Measurements from ENCODE around the gene INPP5A. TPM values are rescaled to one million over a fixed set of nuclear protein-coding genes. Genes with fewer than 3 reads are reported as not detected.

Gene INPP5A
- total RNA-seq, 1 experiment from 2014 or later: 14.7 TPM

DNA sequence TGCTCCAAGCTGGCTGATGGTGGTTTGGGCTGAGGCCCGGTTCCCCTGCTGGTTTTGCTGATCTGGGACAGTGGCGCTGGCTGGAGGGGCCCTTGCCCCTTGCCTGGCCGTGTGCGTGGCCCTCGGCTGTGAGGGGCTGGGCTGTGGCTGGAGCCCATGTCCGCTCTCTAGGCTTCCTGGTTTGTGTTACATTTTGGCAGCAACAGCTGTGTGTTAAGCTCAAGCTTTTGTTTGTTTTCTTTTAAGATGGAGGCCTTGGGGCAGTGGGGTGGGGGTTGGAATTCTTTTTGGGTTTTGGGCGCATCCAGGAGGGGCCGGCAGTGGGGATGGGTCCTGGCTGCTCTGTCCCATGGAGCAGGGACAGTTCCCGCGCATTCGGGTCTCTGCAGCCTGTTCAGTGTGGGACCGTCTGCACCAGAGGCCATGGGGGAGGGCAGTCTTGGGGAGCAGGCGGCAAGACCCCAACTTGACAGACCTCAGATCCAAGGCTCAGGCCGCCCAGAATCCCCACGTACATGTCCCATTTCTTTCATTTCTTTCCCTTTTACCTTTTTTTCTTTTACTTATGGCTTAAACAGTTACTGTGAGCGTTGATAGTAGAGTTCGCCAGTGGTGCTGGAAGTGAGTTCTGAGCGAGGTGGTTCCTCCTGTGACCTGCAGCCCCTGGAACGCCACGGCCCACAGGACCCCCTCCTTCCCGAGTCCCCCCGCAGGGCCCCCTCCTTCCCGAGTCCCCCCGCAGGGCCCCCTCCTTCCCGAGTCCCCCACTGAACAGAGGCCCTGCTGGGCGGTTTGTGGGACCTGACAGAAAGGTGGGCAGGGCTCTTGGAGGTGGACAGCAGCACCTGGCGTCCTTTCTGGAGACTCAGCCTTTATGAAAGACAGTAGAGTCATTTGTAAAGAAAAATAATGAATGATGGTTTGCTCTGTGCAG is 75.3 kb downstream of the INPP5A start:
- Mint-ChIP-seq H3K27ac (ENCODE audit: low read depth, unreplicated experiment) (no peak overlapping the region), H3K9me3 (ENCODE audit: unreplicated experiment) (no peaks in the 10 kb centered on the region), H3K4me1 (ENCODE audit: insufficient read depth, unreplicated experiment) (no peaks in the 10 kb centered on the region), H3K36me3 (ENCODE audit: insufficient read depth, unreplicated experiment) (peaks cover 12% of the 10 kb centered on the region), H3K4me3 (ENCODE audit: unreplicated experiment) (no peak overlapping the region), H3K27me3 (ENCODE audit: insufficient read depth, unreplicated experiment) (no peaks in the 10 kb centered on the region)
- TF ChIP-seq, protein P1, sequence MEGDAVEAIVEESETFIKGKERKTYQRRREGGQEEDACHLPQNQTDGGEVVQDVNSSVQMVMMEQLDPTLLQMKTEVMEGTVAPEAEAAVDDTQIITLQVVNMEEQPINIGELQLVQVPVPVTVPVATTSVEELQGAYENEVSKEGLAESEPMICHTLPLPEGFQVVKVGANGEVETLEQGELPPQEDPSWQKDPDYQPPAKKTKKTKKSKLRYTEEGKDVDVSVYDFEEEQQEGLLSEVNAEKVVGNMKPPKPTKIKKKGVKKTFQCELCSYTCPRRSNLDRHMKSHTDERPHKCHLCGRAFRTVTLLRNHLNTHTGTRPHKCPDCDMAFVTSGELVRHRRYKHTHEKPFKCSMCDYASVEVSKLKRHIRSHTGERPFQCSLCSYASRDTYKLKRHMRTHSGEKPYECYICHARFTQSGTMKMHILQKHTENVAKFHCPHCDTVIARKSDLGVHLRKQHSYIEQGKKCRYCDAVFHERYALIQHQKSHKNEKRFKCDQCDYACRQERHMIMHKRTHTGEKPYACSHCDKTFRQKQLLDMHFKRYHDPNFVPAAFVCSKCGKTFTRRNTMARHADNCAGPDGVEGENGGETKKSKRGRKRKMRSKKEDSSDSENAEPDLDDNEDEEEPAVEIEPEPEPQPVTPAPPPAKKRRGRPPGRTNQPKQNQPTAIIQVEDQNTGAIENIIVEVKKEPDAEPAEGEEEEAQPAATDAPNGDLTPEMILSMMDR (IDR thresholded peaks at IDR 0.05; ENCODE audit: unreplicated experiment): no peak
- CTCF ChIA-PET: interaction anchor here (0.6 kb wide), 1 partner anchor 26 kb away, joined by 3 read pairs; no protein-coding TSS in a partner anchor
- BruUV-seq (replicated peaks): no TSS peak
- intact Hi-C loops (cut with micrococcal nuclease): no loop called here
- POLR2A ChIA-PET: interaction anchor here (0.6 kb wide), 1 partner anchor 166 kb away, joined by 4 read pairs; no protein-coding TSS in a partner anchor
- no peak for DNase-seq (ENCODE audit: unreplicated experiment)

- intact Hi-C loops (cut with micrococcal nuclease): no loop called here
- CTCF ChIA-PET: no interaction called here
- Mint-ChIP-seq H3K27me3 (ENCODE audit: insufficient read depth, unreplicated experiment) (no peaks in the 10 kb centered on the region), H3K4me1 (ENCODE audit: insufficient read depth, unreplicated experiment) (no peaks in the 10 kb centered on the region), H3K4me3 (ENCODE audit: unreplicated experiment) (no peak overlapping the region), H3K36me3 (ENCODE audit: insufficient read depth, unreplicated experiment) (peaks cover 12% of the 10 kb centered on the region), H3K9me3 (ENCODE audit: unreplicated experiment) (no peaks in the 10 kb centered on the region), H3K27ac (ENCODE audit: low read depth, unreplicated experiment) (no peak overlapping the region)
- POLR2A ChIA-PET: no interaction called here
- TF ChIP-seq, protein P1 (IDR thresholded peaks at IDR 0.05; ENCODE audit: unreplicated experiment): no peak
- no peak for DNase-seq (ENCODE audit: unreplicated experiment)
- no TSS peak for BruUV-seq (replicated peaks)
These were observed 76.2 kb downstream of the INPP5A start for GRCh38 chr10:132613566-132614348.

- BruUV-seq (replicated peaks): no TSS peak
- no peaks in the 10 kb centered on the region for H3K4me1 Mint-ChIP-seq (ENCODE audit: insufficient read depth, unreplicated experiment)
- no peaks in the 10 kb centered on the region for H3K9me3 Mint-ChIP-seq (ENCODE audit: unreplicated experiment)
- intact Hi-C loops (cut with micrococcal nuclease): no loop called here
- H3K4me3 Mint-ChIP-seq (ENCODE audit: unreplicated experiment): no peak overlapping the region
- H3K27me3 Mint-ChIP-seq (ENCODE audit: insufficient read depth, unreplicated experiment): no peaks in the 10 kb centered on the region
- H3K27ac Mint-ChIP-seq (ENCODE audit: low read depth, unreplicated experiment): no peak overlapping the region
- POLR2A ChIA-PET: interaction anchor here (0.6 kb wide), 1 partner anchor 11 kb away, joined by 3 read pairs; no protein-coding TSS in a partner anchor
- DNase-seq (ENCODE audit: unreplicated experiment): no peak
- H3K36me3 Mint-ChIP-seq (ENCODE audit: insufficient read depth, unreplicated experiment): peaks cover 12% of the 10 kb centered on the region
- TF ChIP-seq, protein P1 (IDR thresholded peaks at IDR 0.05; ENCODE audit: unreplicated experiment): no peak
- CTCF ChIA-PET: interaction anchor here (0.6 kb wide), 1 partner anchor 993 kb away, joined by 3 read pairs; no protein-coding TSS in a partner anchor
These were observed 77.1 kb downstream of the INPP5A start for GRCh38 chr10:132614431-132615340.
